Measurements from ENCODE around the gene SPTBN4.

Gene SPTBN4

DNA sequence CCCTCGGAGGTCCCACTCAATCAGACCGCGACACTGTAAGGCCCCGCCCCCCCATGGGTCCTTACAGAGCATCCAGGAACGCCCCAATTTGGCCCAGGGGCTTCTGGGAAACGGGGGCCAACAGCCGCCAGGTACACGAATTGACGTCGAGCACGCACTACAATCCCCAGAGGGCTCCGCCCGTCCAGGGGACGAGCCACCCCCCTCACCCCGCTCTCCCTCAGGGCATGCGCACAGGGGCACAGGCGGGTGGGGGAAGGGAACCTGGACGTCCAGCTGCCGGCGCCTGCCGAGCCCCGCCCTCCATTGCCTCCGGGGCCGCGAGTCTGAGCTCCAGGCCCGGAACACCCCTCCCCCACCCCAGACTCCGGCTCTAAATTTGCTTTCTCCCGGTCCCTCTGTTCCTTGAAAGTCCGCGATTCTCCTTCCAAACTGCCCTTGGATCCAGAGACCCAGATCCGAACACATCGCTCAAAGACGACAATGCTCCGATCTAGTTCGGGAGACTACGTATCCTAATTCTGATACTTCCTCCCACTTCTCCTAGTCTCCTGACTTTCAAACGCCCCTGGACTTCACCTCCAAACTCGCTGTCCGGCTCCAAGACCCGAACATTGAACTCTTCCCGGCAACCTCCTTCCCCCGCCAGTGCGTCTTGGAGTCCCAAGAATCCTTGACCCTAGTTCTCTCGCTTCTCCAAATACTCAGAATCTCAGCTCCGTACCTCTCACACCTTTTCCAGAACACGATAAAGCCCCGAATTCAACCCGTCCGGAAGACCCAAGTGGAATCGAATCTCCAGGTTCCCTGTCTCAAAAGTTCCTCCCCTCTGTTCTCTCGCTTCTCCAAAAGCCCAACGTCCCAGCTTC lies 23.4 kb upstream of the SPTBN4 start (continued):
- TF ChIP-seq ZBTB6 (tag by site-specific recombination; IDR thresholded peaks at IDR 0.05) (peak; percentile 77), ZNF214 (tag by site-specific recombination; IDR thresholded peaks at IDR 0.05; ENCODE audit: borderline replicate concordance) (no peak), ZNF155 (tag by site-specific recombination; IDR thresholded peaks at IDR 0.05) (0 out of 2 replicates have a peak, but pooled peaks have one; percentile 33), SALL2 (tag by site-specific recombination; IDR thresholded peaks at IDR 0.05; ENCODE audit: borderline replicate concordance) (no peak), ZNF558 (tag by site-specific recombination; IDR thresholded peaks at IDR 0.05) (no peak; the same call in 1 of the 2 replicates), ZNF324 (tag by site-specific recombination; IDR thresholded peaks at IDR 0.05) (peak; percentile 74; the same call in 1 of the 2 replicates), ZNF792 (tag by site-specific recombination; IDR thresholded peaks at IDR 0.05) (no peak), ELK4 (IDR thresholded peaks at IDR 0.05; ENCODE audit: borderline replicate concordance, low read depth, low read length) (no peak), ZNF140 (tag by site-specific recombination; IDR thresholded peaks at IDR 0.05) (no peak), MEIS1 (CRISPR knock-in tag; IDR thresholded peaks at IDR 0.05; ENCODE audit: borderline replicate concordance) (no peak), ZIC2 (tag by site-specific recombination; IDR thresholded peaks at IDR 0.05) (peak; percentile 71), ZBTB17 (tag by site-specific recombination; IDR thresholded peaks at IDR 0.05) (peak; percentile 99), MZF1 (tag by site-specific recombination; IDR thresholded peaks at IDR 0.05; ENCODE audit: borderline replicate concordance) (no peak), ZNF549 (tag by site-specific recombination; IDR thresholded peaks at IDR 0.05) (no peak), ZNF16 (tag by site-specific recombination; IDR thresholded peaks at IDR 0.05; ENCODE audit: low read depth) (peak; percentile 34; the same call in 1 of the 2 replicates), ZNF362 (tag by site-specific recombination; IDR thresholded peaks at IDR 0.05) (no peak), ZBTB7A (tag by site-specific recombination; IDR thresholded peaks at IDR 0.05; ENCODE audit: low read depth) (peak; percentile 96), ZNF830 (tag by site-specific recombination; IDR thresholded peaks at IDR 0.05; ENCODE audit: low read depth) (no peak), ZNF768 (tag by site-specific recombination; IDR thresholded peaks at IDR 0.05) (no peak), YY2 (tag by site-specific recombination; IDR thresholded peaks at IDR 0.05) (peak; percentile 36; the same call in 1 of the 2 replicates), ZEB2 (tag by site-specific recombination; IDR thresholded peaks at IDR 0.05) (peak; percentile 98), ZNF221 (tag by site-specific recombination; IDR thresholded peaks at IDR 0.05; ENCODE audit: borderline replicate concordance) (peak; percentile 77; the same call in 1 of the 2 replicates), ZNF560 (tag by site-specific recombination; IDR thresholded peaks at IDR 0.05; ENCODE audit: borderline replicate concordance) (no peak), ZSCAN4 (tag by site-specific recombination; IDR thresholded peaks at IDR 0.05) (no peak; the same call in 1 of the 2 replicates), ZNF394 (tag by site-specific recombination; IDR thresholded peaks at IDR 0.05; ENCODE audit: borderline replicate concordance) (peak; percentile 17; the same call in 1 of the 2 replicates), ZFP3 (tag by site-specific recombination; IDR thresholded peaks at IDR 0.05; ENCODE audit: low read depth) (no peak; the same call in 1 of the 2 replicates), ZNF623 (tag by site-specific recombination; IDR thresholded peaks at IDR 0.05) (0 out of 2 replicates have a peak, but pooled peaks have one; percentile 25), ZBTB48 (tag by site-specific recombination; IDR thresholded peaks at IDR 0.05) (peak; percentile 19), OVOL3 (tag by site-specific recombination; IDR thresholded peaks at IDR 0.05) (0 out of 2 replicates have a peak, but pooled peaks have one; percentile 12), ZNF350 (tag by site-specific recombination; IDR thresholded peaks at IDR 0.05) (no peak), ZNF660 (tag by site-specific recombination; IDR thresholded peaks at IDR 0.05) (peak; percentile 25; the same call in 1 of the 2 replicates)
- TF ChIP-seq, protein P1, sequence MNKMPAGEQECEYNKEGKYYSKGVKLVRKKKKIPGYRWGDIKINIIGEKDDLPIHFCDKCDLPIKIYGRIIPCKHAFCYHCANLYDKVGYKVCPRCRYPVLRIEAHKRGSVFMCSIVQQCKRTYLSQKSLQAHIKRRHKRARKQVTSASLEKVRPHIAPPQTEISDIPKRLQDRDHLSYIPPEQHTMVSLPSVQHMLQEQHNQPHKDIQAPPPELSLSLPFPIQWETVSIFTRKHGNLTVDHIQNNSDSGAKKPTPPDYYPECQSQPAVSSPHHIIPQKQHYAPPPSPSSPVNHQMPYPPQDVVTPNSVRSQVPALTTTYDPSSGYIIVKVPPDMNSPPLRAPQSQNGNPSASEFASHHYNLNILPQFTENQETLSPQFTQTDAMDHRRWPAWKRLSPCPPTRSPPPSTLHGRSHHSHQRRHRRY (tag by site-specific recombination; IDR thresholded peaks at IDR 0.05) = no peak; the same call in 1 of the 2 replicates
- TF ChIP-seq, protein P2, sequence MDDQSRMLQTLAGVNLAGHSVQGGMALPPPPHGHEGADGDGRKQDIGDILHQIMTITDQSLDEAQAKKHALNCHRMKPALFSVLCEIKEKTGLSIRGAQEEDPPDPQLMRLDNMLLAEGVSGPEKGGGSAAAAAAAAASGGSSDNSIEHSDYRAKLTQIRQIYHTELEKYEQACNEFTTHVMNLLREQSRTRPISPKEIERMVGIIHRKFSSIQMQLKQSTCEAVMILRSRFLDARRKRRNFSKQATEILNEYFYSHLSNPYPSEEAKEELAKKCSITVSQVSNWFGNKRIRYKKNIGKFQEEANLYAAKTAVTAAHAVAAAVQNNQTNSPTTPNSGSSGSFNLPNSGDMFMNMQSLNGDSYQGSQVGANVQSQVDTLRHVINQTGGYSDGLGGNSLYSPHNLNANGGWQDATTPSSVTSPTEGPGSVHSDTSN (CRISPR knock-in tag; IDR thresholded peaks at IDR 0.05) = 0 out of 2 replicates have a peak, but pooled peaks have one; percentile 37

Data from HEK293 (cell line).